ENCODE measurements around the gene RBM23. TPM values are rescaled to one million over a fixed set of nuclear protein-coding genes. Genes with fewer than 3 reads are reported as not detected.

Gene RBM23
- total and polyA plus RNA-seq, 2 of the 8 experiments (the other 6 are each of a cell fraction or from before 2014, with no cell fraction given) = 41.2 to 43.3 TPM

DNA sequence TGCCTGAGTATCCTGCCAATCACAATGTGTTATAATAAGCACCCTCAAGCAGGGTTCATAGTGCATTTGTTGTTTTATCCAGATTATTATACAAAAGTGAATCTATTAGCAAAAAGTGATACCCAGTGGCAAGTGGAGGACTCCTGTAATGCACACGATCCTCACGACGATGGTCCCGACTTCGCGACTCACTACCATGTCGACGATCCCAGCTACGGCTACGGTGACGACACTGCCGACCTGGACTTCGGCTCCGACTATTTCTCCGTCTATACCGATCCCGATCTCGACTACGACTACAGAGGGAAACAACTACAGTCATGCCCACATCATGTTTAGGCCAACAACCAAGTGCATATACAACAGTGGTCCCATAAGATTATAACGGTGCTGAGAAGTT is 12.9 kb downstream of the RBM23 start:
- H2BK15ac ChIP-seq (ENCODE audit: low read length) = no peak overlapping the region
- H3K9me3 ChIP-seq (ENCODE audit: insufficient read depth in 2 of 2, low read depth in 1 of 2, low read length in 1 of 2) = no peaks in the 10 kb centered on the region
- no peak overlapping the region for H4K91ac ChIP-seq (replicated peaks; ENCODE audit: insufficient read length, low read length)
- peaks cover 30 to 70% (median 52%) of the 10 kb centered on the region in 4 experiments for H3K36me3 ChIP-seq (ENCODE audit: control insufficient read depth in 2 of 4, insufficient read depth in 4 of 4, low read length in 3 of 4)
- H3K23ac ChIP-seq (ENCODE audit: insufficient read length) = no peak overlapping the region
- no peak overlapping the region for H2AFZ ChIP-seq (ENCODE audit: low read length)
- DNase-seq (ENCODE audit: low read depth in 1 of 2, low spot score in 2 of 2) = no peak
- FAIRE-seq = no peak
- no peak overlapping the region for H2BK120ac ChIP-seq (replicated peaks; ENCODE audit: low read depth, low read length)
- 97% methylated on average over 20 of the region's 20 CpGs; no CpG with 5 or more reads in 1 of the 2 experiments for WGBS, 2 experiments (ENCODE audit: extremely low coverage in 1 of 2, insufficient coverage in 1 of 2, insufficient read length in 1 of 2, insufficient replicate concordance in 2 of 2, low coverage in 1 of 2, low lambda C conversion rate in 2 of 2, missing lambda C conversion rate in 1 of 2)
- no peak overlapping the region for H4K8ac ChIP-seq (ENCODE audit: extremely low read depth, insufficient read depth, low read length)
- H3K27me3 ChIP-seq (replicated peaks in 1 of 4; ENCODE audit: control insufficient read depth in 3 of 4, extremely low read depth in 1 of 4, insufficient read depth in 3 of 4, low read length in 3 of 4) = no peaks in the 10 kb centered on the region
- no peak overlapping the region for H3K4me2 ChIP-seq (ENCODE audit: insufficient read depth in 1 of 2, low read depth in 2 of 2, low read length in 2 of 2)
- no peaks in the 10 kb centered on the region for H3K4me1 ChIP-seq (replicated peaks in 1 of 4; ENCODE audit: control insufficient read depth in 3 of 4, insufficient read depth in 4 of 4, low read length in 3 of 4)
- H3K79me2 ChIP-seq (ENCODE audit: control insufficient read depth in 1 of 2, insufficient read depth in 2 of 2, low read length in 2 of 2) = peaks cover 0 to 3% of the 10 kb centered on the region in 2 experiments; a peak in 2 of 4 replicates
- no peaks in the 10 kb centered on the region; the same call in 1 of the 2 replicates for H3K79me1 ChIP-seq (ENCODE audit: low read depth, low read length)
- H3K23me2 ChIP-seq (ENCODE audit: low read depth, low read length) = no peaks in the 10 kb centered on the region
- H2BK12ac ChIP-seq (ENCODE audit: low read depth, low read length) = no peak overlapping the region
- H3K4ac ChIP-seq (replicated peaks; ENCODE audit: insufficient read length, low read depth, low read length) = no peak overlapping the region
- no peak overlapping the region for H2BK20ac ChIP-seq (ENCODE audit: low read length)
- ChIA-PET CTCF (ENCODE audit: partially characterized antibody) (interaction anchor here (0.7 to 1.0 kb wide), 2 partner anchors 24 to 80 kb away, joined by 3 to 4 read pairs; partner anchors contain the start of gene PRMT5), POLR2A (ENCODE audit: partially characterized antibody) (interaction anchor here (0.8 kb wide), 1 partner anchor 86 kb away, joined by 3 read pairs; no protein-coding TSS in a partner anchor)
- no peak overlapping the region for H3K27ac ChIP-seq (ENCODE audit: low read depth, low read length)
- H3K4me3 ChIP-seq (ENCODE audit: extremely low read depth in 1 of 4, insufficient read depth in 2 of 4, low read depth in 3 of 4, low read length in 4 of 4) = no peak overlapping the region
- no peak overlapping the region for H3K18ac ChIP-seq (ENCODE audit: extremely low read depth, low read length)
- H2AK5ac ChIP-seq (ENCODE audit: low read depth, low read length) = no peak overlapping the region
- no peak overlapping the region for H3K56ac ChIP-seq (replicated peaks; ENCODE audit: insufficient read length, low read depth, low read length)
- no peak overlapping the region for H3K9ac ChIP-seq (replicated peaks in 1 of 4; ENCODE audit: extremely low read depth in 1 of 4, low read depth in 3 of 4, low read length in 3 of 4)
- H4K20me1 ChIP-seq (replicated peaks in 1 of 2; ENCODE audit: control insufficient read depth in 1 of 2, insufficient read depth in 2 of 2, low read length in 2 of 2) = peaks cover 1 to 7% of the 10 kb centered on the region in 2 experiments
- H2BK5ac ChIP-seq (ENCODE audit: low read depth, low read length) = no peak overlapping the region
- no peak overlapping the region for H4K5ac ChIP-seq (ENCODE audit: insufficient read length, low read depth, low read length)
- H3K14ac ChIP-seq (ENCODE audit: insufficient read length) = no peak overlapping the region
- TF ChIP-seq POLR2A (IDR thresholded peaks at IDR 0.05; ENCODE audit: control extremely low read depth in 1 of 2, low read depth in 2 of 2, low read length in 2 of 2) (no peak), ASH2L (IDR thresholded peaks at IDR 0.05; ENCODE audit: low read length) (no peak), SAP30 (IDR thresholded peaks at IDR 0.05; ENCODE audit: insufficient read depth, insufficient replicate concordance, low read length) (no peak), JUND (IDR thresholded peaks at IDR 0.05; ENCODE audit: low read length) (no peak), NRF1 (IDR thresholded peaks at IDR 0.05; ENCODE audit: low read depth, low read length) (no peak), KDM5A (IDR thresholded peaks at IDR 0.05; ENCODE audit: low read length) (no peak), BCL11A (IDR thresholded peaks at IDR 0.05; ENCODE audit: low read depth in 2 of 2, low read length in 2 of 2) (no peak), SIRT6 (IDR thresholded peaks at IDR 0.05; ENCODE audit: low read length) (no peak), RFX5 (IDR thresholded peaks at IDR 0.05; ENCODE audit: borderline replicate concordance, low read depth, low read length) (no peak), HDAC6 (IDR thresholded peaks at IDR 0.05; ENCODE audit: low read depth, low read length) (no peak), ZNF274 (IDR thresholded peaks at IDR 0.05; ENCODE audit: borderline replicate concordance, extremely low read depth, low read length) (no peak), TEAD4 (IDR thresholded peaks at IDR 0.05; ENCODE audit: low read depth, low read length) (no peak)
- TF ChIP-seq, protein P1, sequence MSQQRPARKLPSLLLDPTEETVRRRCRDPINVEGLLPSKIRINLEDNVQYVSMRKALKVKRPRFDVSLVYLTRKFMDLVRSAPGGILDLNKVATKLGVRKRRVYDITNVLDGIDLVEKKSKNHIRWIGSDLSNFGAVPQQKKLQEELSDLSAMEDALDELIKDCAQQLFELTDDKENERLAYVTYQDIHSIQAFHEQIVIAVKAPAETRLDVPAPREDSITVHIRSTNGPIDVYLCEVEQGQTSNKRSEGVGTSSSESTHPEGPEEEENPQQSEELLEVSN (IDR thresholded peaks at IDR 0.05) = no peak
